ENCODE results near the gene DNAH14. TPM values are rescaled to one million over a fixed set of nuclear protein-coding genes. Genes with fewer than 3 reads are reported as not detected.
"Not testable (repeated sequence)": the region's sequence is repeated elsewhere in the genome, so short reads cannot be mapped to it uniquely, and the experiment has no call there.

Gene DNAH14
- 4.8 TPM for total RNA-seq
- long read RNA-seq, partial matches to known transcripts, result 0 of 2 reads
- long read RNA-seq, other reads (novel, unspliced or antisense), result 2 of 2 reads

DNA sequence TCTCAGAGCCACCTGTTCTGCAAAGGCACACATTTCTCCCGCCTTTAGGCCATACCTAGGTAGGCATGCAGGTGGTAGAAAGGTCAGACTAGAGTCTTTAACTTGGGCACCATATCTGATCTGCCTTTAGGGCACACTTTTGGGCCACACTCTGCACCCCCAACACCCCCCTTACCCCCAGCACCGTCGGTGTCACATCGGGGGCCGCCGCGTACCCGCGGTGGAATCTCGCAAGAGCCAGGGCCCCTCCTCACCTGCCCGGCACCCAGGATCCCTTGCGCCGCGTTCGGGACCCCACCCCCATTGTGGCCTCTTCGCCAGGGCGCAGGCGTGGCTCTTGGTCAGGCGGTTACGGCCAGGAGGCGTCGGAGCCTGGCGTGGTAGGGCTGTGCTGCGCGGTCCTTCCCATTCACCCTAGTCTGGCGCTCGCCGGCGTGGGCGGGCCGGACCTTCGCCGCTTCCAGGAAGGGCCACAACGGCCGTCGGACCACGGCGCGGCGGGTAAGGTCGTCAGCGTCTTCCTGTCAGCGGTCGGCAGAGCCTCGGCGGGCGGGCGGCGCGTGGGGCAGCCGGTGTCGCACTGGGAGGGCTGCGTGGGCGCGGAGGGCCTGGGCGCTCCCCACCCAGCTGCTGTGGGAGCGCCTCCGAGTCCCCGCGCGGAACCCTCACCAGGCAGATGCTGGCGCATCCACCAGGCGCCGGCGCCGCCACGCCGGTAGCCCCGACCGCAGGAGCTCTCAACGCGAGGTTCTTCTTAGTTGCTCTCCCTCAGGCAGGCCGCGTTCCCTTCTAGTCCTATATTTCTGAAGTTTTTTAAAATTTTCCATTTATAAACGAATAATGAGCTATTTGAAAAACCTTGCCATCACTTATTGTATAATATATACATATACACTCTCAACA lies at the start of gene DNAH14:
Gene DNAH14 (plus strand): TSS at position 341 of the 903 bp plus-strand sequence. CDS start 23,028 bp downstream, outside the sequence.
- DNase-seq (ENCODE audit: low spot score), result no peak

DNA sequence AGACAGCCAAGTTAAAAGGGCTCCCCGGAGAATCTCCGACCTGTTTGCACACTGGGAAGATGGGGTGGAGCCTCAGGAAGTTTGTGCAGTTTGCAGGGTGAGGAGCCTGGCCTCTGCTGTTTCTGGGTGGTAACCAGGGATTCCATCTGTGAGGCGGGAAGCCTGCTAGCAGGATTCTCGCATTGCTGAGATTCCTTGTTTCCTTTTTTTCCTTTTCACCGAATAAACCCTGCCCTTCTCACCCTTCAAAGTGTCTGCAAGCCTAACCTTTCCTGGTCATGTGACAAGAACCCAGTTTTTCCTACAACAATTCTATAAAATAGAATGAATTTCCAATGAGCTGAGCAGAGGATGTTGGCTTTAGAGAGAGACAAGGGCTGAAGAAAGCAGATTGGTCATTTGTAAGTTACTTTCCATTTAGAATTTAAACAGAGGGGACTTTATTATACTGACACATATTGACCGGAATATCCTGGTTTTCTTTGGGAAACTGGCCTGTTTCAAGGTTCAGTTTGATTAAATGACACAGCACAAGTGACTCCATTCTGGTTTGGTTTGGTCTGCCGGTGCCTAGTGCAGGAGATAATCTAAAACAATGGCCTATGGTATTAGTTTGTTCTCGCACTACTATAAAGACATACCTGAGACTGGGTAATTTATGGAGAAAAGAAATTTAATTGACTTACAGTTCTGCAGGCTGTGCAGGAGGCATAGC lies 48.7 kb upstream of the DNAH14 start:
- no peak for DNase-seq (ENCODE audit: low spot score)

DNA sequence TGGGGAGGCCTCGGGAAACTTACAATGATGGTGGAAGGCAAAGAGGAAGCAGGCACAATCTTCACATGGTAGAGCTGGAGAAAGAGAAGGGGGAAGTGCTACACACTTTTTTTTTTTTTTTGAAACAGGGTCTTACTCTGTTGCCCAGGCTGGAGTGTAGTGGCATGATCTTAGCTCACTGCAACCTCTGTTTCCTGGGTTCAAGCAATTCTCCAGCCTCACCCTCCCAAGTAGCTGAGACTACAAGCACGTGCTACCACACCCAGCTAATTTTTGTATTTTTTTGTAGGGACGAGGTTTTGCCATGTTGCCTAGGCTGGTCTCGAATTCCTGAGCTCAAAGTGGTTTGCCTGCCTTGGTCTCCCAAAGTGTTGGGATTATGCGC lies 48.2 kb upstream of the DNAH14 start:
- not testable (repeated sequence) for DNase-seq (ENCODE audit: low spot score)

DNA sequence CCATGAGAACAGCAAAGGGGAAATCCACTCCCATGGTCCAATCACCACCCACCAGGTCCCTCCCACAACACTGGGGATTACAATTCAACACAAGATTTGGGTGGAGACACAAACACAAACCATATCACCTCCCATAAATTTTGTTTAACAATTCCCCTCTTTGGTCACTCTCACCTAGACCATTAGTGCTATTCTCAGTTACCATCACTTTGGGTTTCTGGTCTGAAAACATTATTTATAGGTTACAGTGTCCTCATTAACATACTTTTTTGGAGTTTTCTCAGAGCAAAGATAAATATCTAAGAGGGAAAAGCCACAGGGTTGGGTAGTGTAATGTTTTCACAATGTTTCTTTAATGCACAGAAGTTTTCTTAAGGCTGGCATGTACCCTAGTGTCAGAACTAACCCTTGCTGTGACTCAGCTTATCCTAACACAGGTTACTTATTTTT lies 47.7 kb upstream of the DNAH14 start:
- DNase-seq (ENCODE audit: low spot score), result no peak

DNA sequence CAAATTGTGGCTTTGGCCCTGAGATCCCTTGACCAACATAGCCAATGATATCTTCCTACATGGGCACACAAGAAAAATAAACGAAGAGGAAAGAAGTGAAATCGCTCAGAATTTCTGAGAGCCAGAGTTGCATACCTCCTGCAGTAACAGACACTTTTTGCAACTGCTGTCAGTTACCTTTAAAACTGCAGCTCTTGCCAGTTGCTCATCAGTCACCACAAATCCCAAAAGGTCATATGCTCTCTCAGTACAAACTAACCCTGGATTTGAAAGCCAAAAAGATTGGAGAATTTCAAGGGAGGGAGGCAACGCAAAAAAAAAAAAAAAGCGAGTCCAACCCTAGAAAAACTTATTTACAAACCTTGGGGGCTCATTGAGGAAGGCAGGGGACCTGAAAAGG lies 47.2 kb upstream of the DNAH14 start:
- no peak for DNase-seq (ENCODE audit: low spot score)

DNA sequence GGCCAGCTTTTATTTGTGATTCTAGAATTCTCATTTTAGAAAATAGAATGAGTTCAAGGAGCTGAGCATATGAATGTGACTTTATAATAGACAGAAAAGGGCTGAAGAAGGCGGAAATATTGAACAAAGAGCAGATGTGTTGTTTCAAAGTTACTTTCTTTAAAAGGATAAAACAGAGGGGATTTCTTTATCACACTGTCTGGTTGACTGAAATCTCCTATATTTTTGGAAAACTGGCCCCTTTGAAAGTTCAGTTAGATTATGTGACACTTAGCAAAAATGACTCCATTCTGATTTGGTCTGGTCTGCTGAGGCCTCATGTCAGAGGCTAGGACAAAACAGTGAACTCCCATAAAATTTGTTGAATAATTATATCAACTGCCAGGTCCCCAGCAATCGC lies 46.4 kb upstream of the DNAH14 start:
- DNase-seq (ENCODE audit: low spot score), result no peak

DNA sequence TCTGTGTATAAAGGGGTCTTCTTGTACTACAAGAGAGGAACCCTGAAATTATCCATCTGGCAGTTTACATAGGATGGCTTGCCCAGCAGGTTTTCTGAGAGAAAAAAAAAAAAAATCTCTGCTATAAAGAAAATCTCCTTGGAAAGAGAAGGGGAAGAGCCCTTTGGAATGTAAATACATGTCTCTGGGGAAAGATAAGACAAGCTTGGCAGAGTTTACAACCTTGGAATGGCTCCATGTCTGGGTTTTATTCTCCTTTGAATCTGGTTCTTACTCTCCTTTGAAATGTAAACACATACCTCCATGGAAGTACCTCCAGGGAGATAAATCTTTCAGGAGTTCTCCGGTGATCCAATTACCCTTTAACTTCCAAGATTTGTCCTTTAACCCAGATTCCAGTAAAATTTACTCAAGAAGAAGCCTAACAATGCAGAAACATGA lies 45.1 kb upstream of the DNAH14 start:
- no peak for DNase-seq (ENCODE audit: low spot score)

DNA sequence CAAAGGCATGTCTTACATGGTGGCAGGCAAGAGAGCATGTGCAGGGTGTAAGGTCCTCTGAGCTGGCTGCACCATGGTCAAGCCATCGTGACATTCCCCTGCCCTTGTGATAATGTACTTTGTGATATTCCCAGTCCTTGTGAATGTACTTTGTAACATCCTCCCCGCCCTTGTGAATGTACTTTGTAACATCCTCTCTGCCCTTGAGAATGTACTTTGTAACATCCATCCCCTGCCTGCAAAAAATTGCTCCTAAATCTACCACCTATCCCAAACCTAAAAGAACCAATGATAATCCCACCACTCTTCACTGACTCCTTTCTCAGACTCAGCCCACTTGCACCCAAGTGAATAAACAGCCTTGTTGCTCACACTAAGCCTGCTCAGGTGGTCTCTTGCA lies 44.1 kb upstream of the DNAH14 start:
- DNase-seq (ENCODE audit: low spot score), result not testable (repeated sequence)

DNA sequence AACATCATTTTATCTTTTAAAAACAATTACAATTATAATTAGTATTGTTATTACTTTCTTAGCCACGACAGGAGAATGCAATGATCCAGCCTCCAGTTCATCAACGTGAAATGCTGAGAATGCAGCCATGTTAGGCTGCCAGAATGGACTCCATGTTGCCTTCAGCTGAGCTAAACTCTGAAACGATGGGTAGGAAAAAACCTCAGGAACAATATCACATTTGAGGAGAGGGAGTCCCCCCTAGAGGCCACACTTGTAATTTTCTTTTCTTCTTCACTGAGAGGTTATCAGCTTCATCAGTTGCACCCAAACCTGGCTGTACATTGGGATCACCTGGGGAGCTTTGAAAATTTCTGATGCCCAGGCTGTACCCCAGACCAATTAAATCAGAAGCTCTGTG lies 34.6 kb upstream of the DNAH14 start:
- DNase-seq (ENCODE audit: low spot score), result no peak

DNA sequence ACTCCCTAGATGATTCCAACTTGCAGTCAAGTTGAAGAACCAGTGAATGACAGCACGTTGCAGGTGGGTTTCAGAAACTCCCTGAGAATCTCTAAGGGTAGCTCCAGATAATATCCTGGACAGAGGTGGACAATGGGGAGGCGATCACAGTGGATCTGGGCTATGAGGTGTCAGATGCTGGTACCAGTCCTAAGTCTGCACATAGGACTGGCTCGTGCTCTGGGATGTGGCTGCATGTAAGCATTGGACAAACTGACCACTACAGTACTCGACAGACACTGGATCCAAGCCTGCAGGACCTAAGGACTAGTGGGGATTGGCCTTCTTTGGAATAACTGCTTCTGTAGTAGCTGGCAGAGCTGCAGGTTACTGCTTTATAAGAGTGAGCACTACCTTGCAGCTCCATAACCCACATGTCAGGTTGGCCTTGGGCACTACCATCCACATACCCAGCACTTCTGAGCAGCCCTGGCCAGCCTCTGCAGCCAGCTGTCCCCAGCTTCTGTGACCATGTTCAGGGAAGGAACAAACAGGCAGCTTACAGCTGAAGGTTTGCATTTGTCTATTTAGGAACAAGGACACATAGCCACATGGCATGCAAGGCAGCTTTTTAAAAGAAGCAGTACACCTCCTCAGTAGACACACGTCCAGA lies 33.2 kb upstream of the DNAH14 start:
- DNase-seq (ENCODE audit: low spot score), result no peak

DNA sequence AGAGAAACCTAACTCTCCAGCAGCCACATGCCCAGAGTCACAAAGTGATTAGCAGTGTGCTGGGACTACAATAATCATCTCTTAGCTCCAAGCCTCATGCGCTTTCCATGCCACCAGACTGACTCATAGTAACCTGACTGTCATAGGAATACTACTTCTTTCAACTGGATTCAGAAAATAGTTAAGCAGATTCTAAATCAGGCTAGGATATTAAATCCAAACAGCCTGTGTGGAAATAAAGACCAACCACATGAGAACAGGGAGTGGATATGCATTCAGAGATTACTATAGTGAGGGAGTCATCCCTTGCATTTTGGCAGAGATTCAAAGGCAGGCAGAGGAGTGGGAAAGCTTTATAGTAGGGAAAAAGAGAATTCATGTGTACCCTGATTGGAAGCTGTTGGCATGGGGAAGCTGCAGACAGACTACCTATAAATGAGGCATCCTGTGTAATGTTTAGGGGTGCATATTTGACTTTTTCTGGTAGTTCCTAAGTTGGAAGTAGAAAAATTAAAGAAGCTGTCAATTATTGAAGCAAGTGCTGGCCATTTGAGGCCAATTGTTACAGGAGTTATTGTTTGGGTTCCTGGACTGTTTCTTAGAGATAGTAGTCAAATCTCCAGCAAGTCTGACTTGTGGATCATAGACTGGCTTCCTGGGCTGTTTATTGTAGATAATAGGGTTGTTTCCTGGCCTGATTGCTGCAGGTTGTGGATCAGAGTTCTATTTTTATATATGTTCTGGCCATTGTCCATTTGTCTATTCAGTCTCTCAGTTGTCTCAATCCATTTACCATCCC lies 31.7 kb upstream of the DNAH14 start:
- no peak for DNase-seq (ENCODE audit: low spot score)

DNA sequence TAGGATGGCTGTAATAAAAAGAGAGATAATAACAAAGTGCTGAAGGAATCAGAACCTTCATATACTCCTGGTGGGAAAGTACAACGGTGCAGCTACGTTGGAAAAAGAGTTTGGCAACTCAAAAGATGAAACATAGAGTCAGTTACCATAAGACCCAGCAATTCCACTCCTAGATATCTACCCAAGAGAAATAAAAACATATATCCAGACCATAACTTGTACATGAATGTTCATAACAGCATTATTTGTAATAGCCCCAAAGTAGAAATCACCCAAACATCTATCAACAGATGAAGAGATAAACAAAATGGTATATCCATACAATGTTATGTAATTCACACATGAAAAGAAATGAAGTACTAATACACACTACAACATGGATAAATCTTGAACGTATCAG lies 30.5 kb upstream of the DNAH14 start:
- DNase-seq (ENCODE audit: low spot score), result no peak

DNA sequence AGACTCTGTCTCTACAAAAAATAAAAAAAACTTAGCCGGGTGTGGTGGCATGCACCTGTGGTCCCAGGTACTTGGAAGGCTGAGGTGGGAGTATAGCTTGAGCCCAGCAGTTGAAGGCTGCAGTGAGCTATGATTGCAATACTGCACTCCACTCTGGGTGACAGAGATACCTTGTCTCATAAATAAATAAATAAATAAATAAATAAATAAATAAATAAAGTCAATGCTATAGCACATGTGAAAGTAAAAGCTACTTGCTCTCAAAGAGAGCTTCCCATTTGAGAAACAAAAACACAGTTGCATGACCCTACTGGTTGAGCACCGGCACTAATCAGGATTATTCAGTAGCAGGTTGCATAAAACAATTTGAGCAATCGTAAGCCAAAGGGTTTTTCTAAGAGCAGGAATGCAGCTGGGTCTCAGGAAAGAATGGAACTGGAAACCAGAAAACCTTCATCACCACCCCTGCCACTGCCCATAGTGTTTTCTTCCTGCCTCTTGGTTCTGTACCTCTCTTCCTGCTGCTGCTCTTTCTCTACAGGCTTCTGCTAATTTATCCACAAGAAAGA lies 29.3 kb upstream of the DNAH14 start:
- DNase-seq (ENCODE audit: low spot score), result no peak

DNA sequence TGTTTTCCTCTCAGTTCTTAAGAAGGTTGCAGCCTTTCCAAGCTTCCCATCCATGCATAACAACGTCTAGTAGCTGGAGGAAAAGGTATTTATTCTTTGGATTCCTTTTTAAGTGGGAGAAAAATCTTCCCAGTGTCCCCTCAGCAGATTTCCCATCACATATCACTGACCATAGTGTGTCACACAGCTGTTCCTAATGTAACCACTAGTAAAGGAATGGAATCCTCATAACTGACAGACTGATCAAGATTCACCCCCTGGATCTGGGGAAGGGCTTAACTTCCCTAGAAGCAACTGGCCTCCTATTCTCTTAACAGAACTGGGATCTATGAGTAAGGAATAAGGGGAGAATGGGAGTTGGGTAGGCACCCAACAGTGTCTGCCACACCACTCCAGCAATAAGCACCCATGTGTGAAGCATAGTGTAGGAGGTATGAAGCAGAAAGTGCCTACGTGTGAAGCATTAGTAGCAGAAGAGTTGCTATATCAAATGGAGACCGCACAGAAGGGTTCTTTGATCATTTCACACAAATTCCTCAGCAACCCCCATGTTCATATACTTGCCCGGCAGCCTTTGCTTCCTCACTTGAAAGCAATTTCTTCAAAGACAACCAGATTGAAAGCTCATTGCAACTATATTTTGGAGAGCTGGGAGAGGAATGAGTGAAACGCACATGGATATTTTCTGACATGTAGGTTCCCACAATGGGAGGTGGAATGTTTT lies 28.2 kb upstream of the DNAH14 start:
- no peak for DNase-seq (ENCODE audit: low spot score)

DNA sequence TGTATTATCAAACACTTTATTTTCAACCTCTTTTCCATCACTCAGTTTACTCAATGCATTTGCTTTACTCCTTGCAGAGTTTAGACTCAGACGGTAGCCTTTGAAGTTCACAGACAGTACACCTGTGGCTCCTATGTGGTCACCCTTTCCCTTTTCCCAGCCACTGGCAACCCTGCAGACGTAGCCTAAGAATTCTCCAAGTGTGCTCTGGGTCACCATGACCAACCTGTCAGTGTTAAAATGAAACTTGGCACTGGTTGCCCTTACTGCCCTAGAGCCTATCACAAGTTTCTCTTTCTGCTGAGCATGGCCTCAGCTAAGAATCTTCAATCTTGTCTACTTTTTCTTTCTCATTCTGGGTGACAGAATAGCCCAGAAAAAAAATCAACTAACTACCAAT lies 25.5 kb upstream of the DNAH14 start:
- no peak for DNase-seq (ENCODE audit: low spot score)

DNA sequence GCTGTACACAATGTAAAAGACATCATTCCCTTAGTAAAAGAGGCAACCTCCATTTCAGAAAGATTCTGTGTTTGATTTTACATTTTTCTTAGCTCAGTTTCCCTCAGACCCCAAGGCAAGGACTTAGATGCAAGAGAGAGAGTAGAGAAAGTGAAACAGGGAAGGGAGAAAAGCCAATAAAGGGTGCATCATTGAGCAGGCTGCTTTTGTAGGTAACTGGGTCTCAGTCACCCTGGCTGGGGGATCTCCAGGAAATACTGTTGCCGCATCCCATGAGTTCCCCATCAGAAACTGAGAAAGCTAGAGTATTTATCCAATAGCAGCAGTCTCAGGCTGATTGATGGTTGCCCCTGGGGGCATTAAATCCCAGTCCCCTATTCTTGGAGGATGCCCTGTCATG lies 23.1 kb upstream of the DNAH14 start:
- DNase-seq (ENCODE audit: low spot score), result no peak

DNA sequence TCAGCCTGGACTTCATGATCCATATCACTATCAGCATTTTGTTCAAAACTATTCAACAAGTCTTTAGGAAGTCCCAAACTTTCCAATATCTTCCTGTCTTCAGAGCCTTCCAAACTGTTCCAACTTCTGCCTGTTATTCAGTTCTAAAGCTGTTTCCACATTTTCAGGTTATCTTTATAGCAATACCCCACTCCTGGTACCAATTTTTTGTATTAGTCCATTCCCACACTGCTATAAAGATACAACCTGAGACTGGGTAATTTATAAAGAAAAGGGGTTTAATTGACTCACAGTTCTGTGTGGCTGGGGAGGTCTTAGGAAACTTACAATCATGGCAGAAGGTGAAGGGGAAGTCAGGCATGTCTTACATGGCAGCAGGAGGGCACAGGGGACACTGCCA lies 18.3 kb upstream of the DNAH14 start:
- no peak for DNase-seq (ENCODE audit: low spot score)

DNA sequence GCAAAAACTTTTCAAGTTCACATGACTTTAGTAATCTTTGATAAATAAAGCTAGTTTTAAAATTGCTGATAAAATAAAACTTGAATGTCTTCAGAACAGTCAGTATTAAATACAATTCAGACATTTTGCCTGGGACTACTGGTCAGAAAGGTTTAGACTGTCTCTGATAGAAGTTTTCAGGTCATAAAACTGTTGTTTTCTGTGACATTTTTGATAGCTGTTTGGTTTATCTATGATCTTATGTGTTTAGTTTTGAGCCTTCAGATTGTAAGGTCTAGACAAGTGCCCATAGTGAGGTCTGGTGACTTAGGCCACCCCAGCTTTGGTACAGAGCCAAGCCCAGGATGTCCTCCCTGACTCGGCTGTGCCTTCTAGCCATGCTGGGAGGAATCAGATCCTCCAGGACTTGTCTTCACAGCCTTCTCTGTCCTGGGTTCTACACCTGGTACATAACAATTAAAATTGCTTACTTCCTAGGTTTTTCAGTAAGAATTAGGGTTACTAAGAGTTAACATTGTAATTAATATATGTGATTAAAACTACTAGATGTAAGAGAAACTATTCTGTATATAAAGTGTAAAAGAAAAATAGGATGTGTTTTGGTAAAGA lies 15.1 kb upstream of the DNAH14 start:
- no peak for DNase-seq (ENCODE audit: low spot score)

DNA sequence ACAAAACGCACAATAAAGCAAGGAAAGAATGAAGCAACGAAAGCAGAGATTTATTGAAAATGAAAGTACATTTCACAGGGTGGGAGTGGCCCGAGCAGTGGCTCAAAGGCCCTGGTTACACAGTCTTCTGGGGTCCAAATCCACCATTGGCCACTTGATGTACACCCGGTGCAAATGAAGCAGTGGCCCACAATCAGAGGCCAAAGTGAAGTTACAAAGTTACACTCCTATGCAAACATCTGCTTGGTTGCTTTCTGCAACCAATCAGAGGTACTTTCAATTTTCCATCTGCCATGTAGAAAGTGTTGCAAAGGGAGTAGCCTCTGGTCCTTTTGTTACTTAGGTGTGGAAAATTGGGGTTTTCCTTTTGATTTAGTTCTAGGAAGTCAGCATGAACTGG lies 10.0 kb upstream of the DNAH14 start:
- no peak for DNase-seq (ENCODE audit: low spot score)

DNA sequence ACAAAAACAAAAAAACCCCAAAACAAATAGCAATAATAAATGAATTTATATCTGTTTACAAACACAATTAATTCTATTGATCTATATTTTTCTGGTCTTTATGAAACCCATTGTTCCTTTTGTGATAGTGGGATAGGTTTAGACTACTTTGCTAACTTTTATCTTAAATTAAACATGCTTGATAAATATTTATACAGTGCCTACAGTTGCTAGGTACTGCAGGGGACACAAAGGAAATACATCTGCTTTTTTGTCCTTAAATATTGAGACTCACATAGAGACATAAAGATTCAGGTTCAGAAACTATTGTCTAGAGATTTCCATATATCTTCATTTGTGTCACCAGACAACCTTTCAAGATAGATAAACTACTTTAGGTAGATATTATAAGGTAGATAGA lies 8.5 kb upstream of the DNAH14 start:
- DNase-seq (ENCODE audit: low spot score), result no peak
